SK-N-SH treated with all-trans-retinoic acid at 6 μM for 48 hours (cell line): ENCODE data around the gene AUTS2.
A peak's percentile ranks its signal among the peaks of the same experiment; 100 is the strongest.

Experiments used
- ATAC-seq: fragments of 200-7000 bp; cut with Tn5 transposase; 3 replicates; pipeline ENCODE4 v1.9.1; 2020; ENCODE audit warnings: mild to moderate bottlenecking, moderate library complexity
- ARNTL ChIP-seq: fragments of 450-650 bp; formaldehyde crosslinking; IDR thresholded peaks from 2 replicates; pipeline ENCODE4 v1.5.0; 2020; ENCODE audit warnings: low read depth, mild to moderate bottlenecking, moderate library complexity, borderline replicate concordance
- BACH2 ChIP-seq: fragments of 250-450 bp; sonication (Bioruptor Pico); IDR thresholded peaks from 2 replicates; pipeline ENCODE4 v1.9.0; 2021; ENCODE audit warnings: mild to moderate bottlenecking, borderline replicate concordance
- CREB5 ChIP-seq: fragments of 250-450 bp; sonication (Bioruptor Pico); IDR thresholded peaks from 2 replicates; pipeline ENCODE4 v1.5.1; 2020; ENCODE audit warnings: low read depth, mild to moderate bottlenecking, moderate library complexity
- CSDC2 ChIP-seq: fragments of 250-450 bp; sonication (Bioruptor Pico); IDR thresholded peaks from 2 replicates; pipeline ENCODE4 v1.5.0; 2020; ENCODE audit warnings: mild to moderate bottlenecking, moderate library complexity
- CSRNP3 ChIP-seq: fragments of 250-450 bp; sonication (Bioruptor Pico); IDR thresholded peaks from 2 replicates; pipeline ENCODE4 v1.5.1; 2021; ENCODE audit warnings: mild to moderate bottlenecking, moderate library complexity
- ESRRG ChIP-seq: fragments of 250-450 bp; sonication (Bioruptor Pico); IDR thresholded peaks from 2 replicates; pipeline ENCODE4 v1.6.1; 2021; ENCODE audit warnings: mild to moderate bottlenecking
- GLIS3 ChIP-seq: fragments of 250-450 bp; sonication (Bioruptor Pico); IDR thresholded peaks from 2 replicates; pipeline ENCODE4 v1.5.0; 2020; ENCODE audit warnings: mild to moderate bottlenecking, moderate library complexity
- ISL1 ChIP-seq: fragments of 250-450 bp; sonication (Bioruptor Pico); IDR thresholded peaks from 2 replicates; pipeline ENCODE4 v2.1.2; 2022; ENCODE audit warnings: mild to moderate bottlenecking, moderate library complexity
- OSR1 ChIP-seq: fragments of 250-450 bp; sonication (Bioruptor Pico); IDR thresholded peaks from 2 replicates; pipeline ENCODE4 v1.8.0; 2022; ENCODE audit warnings: moderate library complexity, mild to moderate bottlenecking, inconsistent platforms
- PATZ1 ChIP-seq: fragments of 250-450 bp; sonication (Bioruptor Pico); IDR thresholded peaks from 2 replicates; pipeline ENCODE4 v1.8.0; 2020; ENCODE audit warnings: mild to moderate bottlenecking, moderate library complexity, borderline replicate concordance
- POU6F1 ChIP-seq: fragments of 250-450 bp; sonication (Bioruptor Pico); IDR thresholded peaks from 2 replicates; pipeline ENCODE4 v1.8.0; 2021; ENCODE audit warnings: low read depth, mild to moderate bottlenecking, moderate library complexity, borderline replicate concordance
- PPARA ChIP-seq: fragments of 250-450 bp; sonication (Bioruptor Pico); IDR thresholded peaks from 2 replicates; pipeline ENCODE4 v1.5.0; 2020; ENCODE audit warnings: mild to moderate bottlenecking, borderline replicate concordance
- SNAI2 ChIP-seq: fragments of 250-450 bp; sonication (Bioruptor Pico); IDR thresholded peaks from 2 replicates; pipeline ENCODE4 v1.5.0; 2020; ENCODE audit warnings: mild to moderate bottlenecking, moderate library complexity
- TCF4 ChIP-seq: fragments of 250-450 bp; sonication (Bioruptor Pico); IDR thresholded peaks from 2 replicates; pipeline ENCODE4 v1.8.0; 2021; ENCODE audit warnings: mild to moderate bottlenecking, moderate library complexity, borderline replicate concordance
- TSHZ2 ChIP-seq: fragments of 250-450 bp; sonication (Bioruptor Pico); IDR thresholded peaks from 2 replicates; pipeline ENCODE4 v1.5.0; 2020; ENCODE audit warnings: mild to moderate bottlenecking, moderate library complexity
- ZC3H10 ChIP-seq: fragments of 250-450 bp; sonication (Bioruptor Pico); IDR thresholded peaks from 2 replicates; pipeline ENCODE4 v1.5.1; 2021; ENCODE audit warnings: mild to moderate bottlenecking, moderate library complexity
- ZFP3 ChIP-seq: fragments of 250-450 bp; sonication (Bioruptor Pico); IDR thresholded peaks from 2 replicates; pipeline ENCODE4 v1.5.0; 2020; ENCODE audit warnings: mild to moderate bottlenecking, moderate library complexity
- ZNF70 ChIP-seq: fragments of 450-650 bp; formaldehyde crosslinking; IDR thresholded peaks from 2 replicates; pipeline ENCODE4 v1.5.0; 2020; ENCODE audit warnings: mild to moderate bottlenecking, moderate library complexity
- ZNF8 ChIP-seq: fragments of 450-650 bp; formaldehyde crosslinking; IDR thresholded peaks from 2 replicates; pipeline ENCODE4 v1.5.0; 2020; ENCODE audit warnings: mild to moderate bottlenecking, moderate library complexity

The AUTS2 gene

GRCh38 chr7:70733090-70733489 is 1134.8 kb downstream of the AUTS2 start:
- TF ChIP-seq ZNF8 (CRISPR knock-in tag) (no peak), ISL1 (CRISPR knock-in tag) (no peak), CSDC2 (CRISPR knock-in tag) (no peak), TSHZ2 (CRISPR knock-in tag) (no peak), GLIS3 (CRISPR knock-in tag) (no peak), ZNF70 (CRISPR knock-in tag) (no peak), OSR1 (no peak), TCF4 (CRISPR knock-in tag) (no peak), ZC3H10 (no peak), ESRRG (no peak), PATZ1 (CRISPR knock-in tag) (no peak), CSRNP3 (CRISPR knock-in tag) (no peak), PPARA (CRISPR knock-in tag) (no peak), CREB5 (CRISPR knock-in tag) (no peak)
- ATAC-seq = no peak

- TF ChIP-seq POU6F1 (CRISPR knock-in tag) (no peak), TSHZ2 (CRISPR knock-in tag) (no peak), ZFP3 (no peak), ZC3H10 (no peak), ARNTL (CRISPR knock-in tag) (no peak), ISL1 (CRISPR knock-in tag) (peak; percentile 41; the same call in 1 of the 2 replicates), BACH2 (no peak)
- TF ChIP-seq, all 23 proteins: peak for 1
- peak; percentile 70 for ATAC-seq
Measured at GRCh38 chr7:70734411-70734810, 1136.1 kb downstream of the AUTS2 start.

GRCh38 chr7:70735313-70735712 is 1137.0 kb downstream of the AUTS2 start:
- TF ChIP-seq CSRNP3 (CRISPR knock-in tag) (no peak), PATZ1 (CRISPR knock-in tag) (no peak), SNAI2 (CRISPR knock-in tag) (no peak), ESRRG (no peak)
- no peak for ATAC-seq
